Renal cortical epithelial cell (primary cell): ENCODE data around the gene KCNG4. TPM values are rescaled to one million over a fixed set of nuclear protein-coding genes. Genes with fewer than 3 reads are reported as not detected.
"Not testable (repeated sequence)": the region's sequence is repeated elsewhere in the genome, so short reads cannot be mapped to it uniquely, and the experiment has no call there.

Experiments
- DNase-seq: peaks from one replicate; pipeline ENCODE4 v3.0.0-alpha.2; 2011; ENCODE audit warnings: low read depth
- total RNA-seq: library from RNA; depleted of rRNA; stranded (reverse); fragments of >200 nt; gene quantifications from 2 replicates; pipeline ENCODE4 v1.2.3, GENCODE V29; 2014

The KCNG4 gene
- total RNA-seq, 1 donor from 2014 or later: not detected

GRCh38 chr16:84234321-84235241 is 5.2 kb downstream of the KCNG4 start:
- no peak for DNase-seq

DNA sequence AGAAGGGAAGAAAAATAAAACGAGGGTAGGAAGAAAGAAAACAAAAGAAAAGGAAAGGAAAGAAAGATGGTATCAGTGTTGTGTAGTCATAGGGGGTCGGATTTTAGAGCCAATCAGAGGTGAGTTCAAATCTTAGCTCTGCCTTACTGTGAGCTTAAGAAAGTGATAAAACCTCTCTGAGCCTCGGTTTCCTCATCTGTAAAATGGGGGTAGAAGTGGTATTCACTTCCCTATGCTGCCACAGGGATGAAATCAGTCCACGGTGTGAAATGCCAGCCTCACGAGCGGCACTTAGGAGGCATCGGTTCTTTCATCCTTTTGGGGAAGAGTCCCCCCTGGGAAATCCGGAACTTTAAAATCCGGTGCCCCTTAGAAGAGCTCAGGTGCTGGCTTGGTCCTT is 6.1 kb downstream of the KCNG4 start:
- DNase-seq: no peak

DNA sequence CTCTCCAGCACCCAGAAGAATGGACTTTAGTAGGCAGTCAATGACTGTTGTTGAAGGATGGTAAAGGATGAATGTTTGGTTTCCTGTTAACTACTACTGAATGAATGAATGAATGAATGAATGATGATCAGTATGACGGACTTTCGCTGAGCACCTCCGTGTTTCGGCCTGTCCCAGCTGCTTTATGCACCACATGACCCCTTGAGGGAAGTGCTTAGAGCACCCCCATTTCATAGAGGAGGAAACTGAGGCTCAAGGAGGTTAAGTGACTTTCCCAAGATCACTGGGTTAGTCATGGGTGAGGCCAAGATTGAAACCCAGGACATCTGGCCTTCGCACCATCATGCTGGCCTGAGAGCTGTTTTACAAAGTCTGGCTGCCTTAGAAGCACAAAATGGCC is 6.8 kb downstream of the KCNG4 start:
- DNase-seq: no peak

GRCh38 chr16:84232060-84232459 is 7.8 kb downstream of the KCNG4 start:
- no peak for DNase-seq

- no peak for DNase-seq
Measured at GRCh38 chr16:84229471-84229870, 10.3 kb downstream of the KCNG4 start.

- peak; percentile 89 for DNase-seq
Measured at GRCh38 chr16:84228256-84228838, 11.5 kb downstream of the KCNG4 start.

DNA sequence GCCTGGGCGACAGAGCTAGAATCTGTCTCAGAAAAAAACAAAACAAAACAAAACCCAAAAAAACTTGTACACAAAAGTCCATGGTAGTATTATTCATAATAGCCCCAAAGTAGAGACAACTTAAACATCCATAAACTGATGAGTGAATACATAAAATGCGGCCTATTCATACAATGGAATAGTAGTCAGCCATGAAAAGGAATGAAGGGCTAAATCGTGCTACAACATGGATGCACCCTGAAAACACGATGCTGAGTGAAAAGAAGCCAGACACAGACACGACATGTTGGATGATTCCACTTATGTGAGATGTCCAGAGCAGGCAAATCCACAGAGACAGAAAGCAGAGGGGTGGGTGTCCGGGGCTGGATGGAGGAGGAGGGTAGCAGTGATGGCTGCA is 12.3 kb downstream of the KCNG4 start:
- no peak for DNase-seq

DNA sequence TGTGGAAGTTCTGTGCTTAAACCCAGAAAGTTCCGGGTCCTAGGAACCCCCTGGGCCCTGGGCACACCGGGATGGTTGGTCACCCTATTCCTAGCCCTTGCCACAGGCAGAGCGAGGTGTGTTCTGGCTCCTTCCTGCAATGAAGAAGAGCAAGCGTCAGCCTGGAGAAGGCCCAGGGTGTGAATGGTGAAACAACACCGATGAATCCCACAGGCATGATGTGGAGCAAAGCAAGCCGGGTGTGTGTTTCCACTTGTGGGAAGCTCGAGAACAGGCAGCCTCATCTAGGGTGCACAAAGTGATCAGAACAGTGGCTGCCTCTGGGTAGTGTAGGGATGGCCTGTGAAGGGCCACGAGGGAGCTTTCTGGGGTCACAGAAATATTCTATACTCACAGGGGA is 13.8 kb downstream of the KCNG4 start:
- no peak for DNase-seq

- DNase-seq: no peak
Measured at GRCh38 chr16:84225571-84225970, 14.2 kb downstream of the KCNG4 start.

DNA sequence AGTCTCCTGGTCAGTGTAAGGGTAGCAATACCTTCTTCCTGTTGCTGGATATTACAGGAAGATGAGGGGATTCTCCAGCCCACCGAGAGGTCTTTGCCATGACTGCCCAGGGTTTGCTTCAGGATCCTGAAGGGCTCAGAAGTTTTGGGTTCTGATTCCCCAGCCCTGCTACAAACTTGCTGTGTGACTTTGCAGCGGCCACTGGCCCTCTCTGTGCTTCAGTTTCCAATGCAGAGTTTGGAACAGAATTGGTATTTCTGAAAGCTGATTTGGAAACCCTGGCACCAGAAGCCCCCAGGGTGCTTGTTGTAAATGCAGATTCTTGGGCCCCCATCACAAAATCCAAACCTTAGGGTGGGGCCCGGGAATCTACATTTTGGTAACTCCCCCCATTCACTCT is 14.7 kb downstream of the KCNG4 start:
- DNase-seq: no peak

GRCh38 chr16:84224554-84224953 is 15.3 kb downstream of the KCNG4 start:
- no peak for DNase-seq

- DNase-seq: peak; percentile 18
Measured at GRCh38 chr16:84223456-84223855, 16.4 kb downstream of the KCNG4 start.

DNA sequence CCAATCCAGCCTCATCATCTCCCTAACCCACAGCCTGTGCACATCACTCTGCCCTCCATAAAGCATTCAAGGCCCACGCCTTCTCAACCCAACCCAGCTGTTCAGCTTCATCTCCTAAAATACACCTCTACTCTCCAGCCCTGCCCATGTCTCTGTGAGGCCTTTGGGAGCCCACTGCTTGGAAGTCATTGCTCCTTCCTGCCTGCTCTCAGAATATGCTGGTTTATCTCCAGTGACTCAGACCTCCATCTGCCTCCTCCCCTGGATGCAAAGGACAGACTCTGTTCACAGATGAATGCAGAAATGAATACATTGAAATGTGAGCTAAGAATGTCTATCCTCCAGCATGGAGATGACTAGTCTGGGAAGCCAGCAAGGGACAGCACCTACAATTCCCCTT is 19.0 kb downstream of the KCNG4 start:
- no peak for DNase-seq

DNA sequence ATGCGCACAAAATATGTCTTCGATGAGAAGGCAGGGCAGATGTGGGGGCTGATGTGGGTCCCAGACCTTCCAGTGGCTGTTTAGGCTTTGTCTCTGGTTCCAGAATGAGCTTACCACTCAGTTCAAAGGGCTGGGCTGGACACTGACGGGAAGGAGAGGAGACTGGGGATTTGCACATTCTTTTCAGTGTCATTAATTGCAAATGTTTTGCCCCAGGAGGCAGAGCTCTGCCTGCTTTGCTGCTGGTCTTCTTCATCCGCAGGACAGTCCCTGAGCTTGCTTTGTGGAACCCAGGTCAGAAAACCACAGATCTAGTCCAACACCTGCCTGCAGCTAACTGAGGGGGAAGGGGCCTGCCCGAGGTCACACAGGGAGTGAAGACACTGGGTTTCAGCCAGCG is 20.9 kb downstream of the KCNG4 start:
- DNase-seq: no peak

DNA sequence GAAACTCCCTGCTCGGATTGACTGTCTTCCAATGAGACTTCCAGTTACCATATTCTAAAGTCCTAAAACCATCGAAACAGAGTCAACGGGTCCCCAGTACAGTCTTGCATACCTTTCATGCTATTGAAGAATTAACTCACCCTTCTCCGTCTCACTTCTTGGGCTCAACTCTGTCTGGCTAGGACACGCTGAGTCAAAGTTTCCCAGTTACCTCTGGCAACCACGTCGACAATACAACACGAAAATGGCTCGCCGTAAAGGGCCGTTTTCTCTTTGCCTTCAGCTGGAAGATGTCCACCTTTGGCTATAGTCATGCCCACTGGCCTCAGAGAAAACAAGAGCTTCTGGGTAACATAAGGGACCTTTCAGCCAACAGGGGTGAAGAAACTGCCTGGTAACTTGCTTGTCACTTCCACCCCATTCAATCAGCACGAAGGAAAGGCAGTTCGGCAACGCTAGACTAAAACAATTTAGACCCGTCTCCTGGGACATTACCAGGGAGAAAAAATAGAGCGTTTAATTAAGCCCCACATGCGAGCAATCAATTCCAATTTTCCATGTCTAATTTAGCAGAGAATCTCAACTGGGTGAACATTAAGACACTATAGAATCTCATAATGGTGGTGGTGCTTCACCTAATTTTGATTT is 21.5 kb downstream of the KCNG4 start:
- DNase-seq: no peak

DNA sequence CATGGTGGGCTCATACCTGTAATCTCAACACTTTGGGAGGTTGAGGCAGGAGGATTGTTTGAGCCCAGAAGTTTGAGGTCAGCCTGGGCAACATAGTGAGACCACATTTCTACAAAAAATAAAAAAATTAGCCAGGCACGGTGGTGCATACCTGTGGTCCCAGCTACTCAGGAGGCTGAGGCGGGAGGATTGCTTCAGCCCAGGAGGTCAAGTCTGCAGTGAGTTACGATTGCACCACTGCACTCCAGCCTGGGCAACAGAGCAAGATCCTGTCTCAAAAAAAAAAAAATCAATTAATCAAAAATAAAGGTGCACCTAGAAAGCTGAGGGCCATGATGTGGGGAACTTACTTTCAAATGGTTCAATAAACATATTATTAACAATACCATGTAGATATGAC is 23.7 kb downstream of the KCNG4 start:
- not testable (repeated sequence) for DNase-seq

DNA sequence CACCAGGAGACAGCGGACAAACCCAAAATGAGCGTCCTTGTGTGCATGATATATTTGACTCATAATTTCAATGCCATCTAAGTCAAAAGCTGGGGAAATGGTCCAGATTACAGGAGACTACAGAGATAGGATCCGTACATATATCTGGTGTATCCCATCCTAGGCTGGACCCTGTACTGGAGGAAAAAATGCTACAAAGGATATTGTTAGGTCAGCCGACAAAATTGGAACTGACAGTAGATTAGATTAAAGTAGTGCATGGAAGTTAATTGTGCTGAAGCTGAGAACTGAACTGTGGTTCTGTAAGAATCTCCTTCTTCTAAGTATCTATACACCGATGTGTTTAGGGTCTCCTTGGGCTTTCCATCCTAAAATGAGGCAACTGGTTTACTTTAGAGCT is 24.3 kb downstream of the KCNG4 start:
- DNase-seq: no peak

DNA sequence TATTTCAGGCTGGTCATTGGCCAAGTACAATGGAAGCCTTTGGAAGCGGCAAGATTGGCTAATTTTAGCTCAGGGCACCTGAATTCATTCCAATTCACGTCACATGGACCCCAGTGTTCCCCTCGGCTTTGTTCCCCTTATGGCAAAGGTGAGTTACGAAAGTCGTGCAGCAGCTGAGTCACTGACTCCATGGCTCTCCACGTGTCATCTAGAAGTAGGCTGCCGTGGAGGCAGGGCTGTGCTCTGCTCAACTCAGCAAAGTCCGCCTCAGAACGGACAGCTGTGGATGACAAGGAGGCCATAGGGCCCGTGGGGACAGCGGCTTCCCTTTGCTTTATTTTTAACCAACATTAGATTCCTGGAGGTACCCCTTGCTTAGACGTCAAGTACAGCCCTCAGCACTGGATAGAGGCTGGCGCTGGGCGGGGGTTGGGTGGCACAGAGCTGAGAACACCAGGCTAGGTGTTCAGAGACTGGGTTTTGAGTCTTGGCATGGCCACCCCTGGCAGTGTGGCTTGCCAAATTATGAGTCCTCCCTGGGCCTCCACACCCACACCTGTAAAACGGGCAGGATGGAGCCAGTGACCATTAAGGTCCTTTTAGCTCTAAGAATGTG is 25.3 kb downstream of the KCNG4 start:
- DNase-seq: no peak

DNA sequence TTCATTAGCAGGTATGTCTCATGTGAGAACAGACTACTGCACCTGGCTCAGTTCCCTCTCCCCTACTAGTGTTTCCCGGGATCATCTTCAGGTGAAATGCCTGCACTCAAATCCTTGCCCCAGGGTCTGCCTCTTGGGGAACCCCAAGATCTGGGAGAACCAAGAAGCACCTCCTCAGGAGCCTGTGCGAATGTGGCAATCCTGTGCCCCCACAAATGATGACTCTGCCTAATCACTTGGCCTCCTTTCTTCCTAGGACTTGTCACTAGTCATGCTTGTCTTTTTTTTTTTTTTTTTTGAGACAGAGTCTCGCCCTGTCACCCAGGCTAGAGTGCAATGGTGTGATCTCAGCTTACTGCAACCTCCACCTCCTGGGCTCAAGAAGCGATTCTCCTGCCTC is 27.2 kb downstream of the KCNG4 start:
- DNase-seq: no peak

- no peak for DNase-seq
Measured at GRCh38 chr16:84212154-84212553, 27.7 kb downstream of the KCNG4 start.

DNA sequence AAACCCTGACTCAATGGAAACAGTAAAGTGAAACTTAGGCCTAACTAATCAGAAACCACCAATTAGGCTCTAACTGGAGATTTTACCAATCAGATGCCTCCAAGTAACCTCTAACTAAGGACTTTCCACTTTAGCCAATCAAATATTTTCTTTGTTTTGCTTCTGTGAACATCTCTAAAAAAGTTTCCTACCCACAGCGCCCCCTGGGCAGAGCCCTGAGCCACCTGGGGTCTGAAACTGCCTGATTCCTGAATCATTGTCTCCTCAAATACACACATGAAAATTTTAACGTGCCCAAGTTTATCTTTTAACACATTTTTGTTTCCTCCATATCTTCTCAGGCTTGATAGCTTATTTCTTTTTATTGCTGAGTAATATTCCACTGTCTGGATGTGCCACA is 29.8 kb downstream of the KCNG4 start:
- DNase-seq: no peak

GRCh38 chr16:84207879-84208278 is 31.9 kb downstream of the KCNG4 start:
- DNase-seq: no peak

DNA sequence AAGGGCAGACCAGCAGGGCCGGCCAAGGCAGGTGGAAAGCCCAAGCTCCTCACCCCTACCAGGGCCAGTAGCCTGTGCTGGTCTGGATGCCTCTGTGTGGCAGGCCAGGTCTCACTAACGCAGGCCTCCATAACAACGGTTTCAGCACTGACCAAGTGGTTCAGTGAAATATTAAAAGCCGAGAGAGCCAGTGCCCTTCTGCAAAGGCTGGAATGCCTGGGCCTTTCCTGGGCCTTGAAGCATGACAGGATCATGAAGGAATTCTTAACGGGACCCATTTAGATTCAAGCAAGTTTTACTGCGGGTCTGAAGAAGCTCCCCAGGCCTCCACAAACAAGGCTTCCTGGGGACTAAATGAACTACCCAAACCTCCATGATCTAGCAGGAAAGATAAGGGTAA is 32.6 kb downstream of the KCNG4 start:
- DNase-seq: peak; percentile 77
